Esophagus muscularis mucosa (tissue), 3 donors: ENCODE measurements around the gene AGAP1.

Experiments used
- CTCF ChIP-seq, 3 experiments: fragments of 200-600 bp in 2 of 3; fragments of 450-650 bp in 1 of 3; sonication (generic) in 2 of 3; IDR thresholded peaks; one replicate each; pipeline ENCODE4 v1.5.1; 2017 to 2019; ENCODE audit warnings: antibody characterized with exemption in 3 of 3, mild to moderate bottlenecking in 2 of 3, moderate library complexity in 1 of 3
- POLR2A ChIP-seq: fragments of 450-650 bp; IDR thresholded peaks from one replicate; pipeline ENCODE4 v1.6.1; 2017; ENCODE audit warnings: antibody characterized with exemption, moderate library complexity, mild to moderate bottlenecking, low read depth

GRCh38 chr2:235763816-235764215, 270.0 kb downstream of the AGAP1 start:
- TF ChIP-seq POLR2A (no peak), CTCF (IDR thresholded peaks at IDR 0.05) (no peak)
